CD4-positive, alpha-beta T cell treated with Interleukin-4 for 4 hours (primary cell): Measurements from ENCODE around the gene CACNB4.

Experiments used
- DNase-seq: peaks from one replicate; pipeline ENCODE4 v3.0.0-alpha.2; 2020

Gene CACNB4

DNA sequence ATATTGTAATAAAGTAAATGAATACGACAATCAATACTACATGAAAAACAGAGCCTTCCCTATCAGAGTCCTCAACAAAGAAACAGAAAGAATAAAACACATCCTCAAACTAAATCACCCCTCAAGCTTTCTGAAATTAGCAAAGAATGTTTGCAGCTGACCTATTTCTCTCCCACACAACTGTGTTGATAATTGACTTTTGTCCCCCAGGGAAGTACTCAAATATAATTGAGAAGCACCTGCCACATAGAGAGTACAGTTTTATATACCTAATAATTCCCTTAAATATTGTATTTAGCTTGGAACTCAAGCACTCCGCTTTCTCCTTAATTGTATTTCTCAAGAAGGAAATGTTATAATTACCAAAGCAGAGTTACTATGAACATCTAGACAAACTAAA is 12.6 kb downstream of the CACNB4 start:
- DNase-seq: no peak

DNA sequence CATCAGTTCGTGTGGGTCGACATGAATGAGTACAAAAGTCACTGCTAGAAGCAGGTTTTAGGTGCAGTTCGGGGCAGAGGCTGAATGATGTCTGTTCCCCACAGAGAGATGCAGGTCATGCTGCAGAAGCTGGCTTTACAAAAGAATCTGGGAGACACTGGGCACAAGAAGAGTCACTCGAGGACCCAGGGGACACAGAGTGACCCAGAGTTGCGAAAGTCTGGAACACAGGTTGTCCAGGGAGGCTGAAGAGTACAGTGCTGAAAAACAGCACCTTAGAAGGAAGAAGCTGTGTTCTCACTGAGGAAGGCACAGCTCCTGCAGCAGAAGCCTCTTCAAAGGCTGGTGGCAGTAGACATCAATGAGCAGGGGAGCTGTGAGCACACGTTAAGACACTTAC is 14.8 kb downstream of the CACNB4 start:
- no peak for DNase-seq

DNA sequence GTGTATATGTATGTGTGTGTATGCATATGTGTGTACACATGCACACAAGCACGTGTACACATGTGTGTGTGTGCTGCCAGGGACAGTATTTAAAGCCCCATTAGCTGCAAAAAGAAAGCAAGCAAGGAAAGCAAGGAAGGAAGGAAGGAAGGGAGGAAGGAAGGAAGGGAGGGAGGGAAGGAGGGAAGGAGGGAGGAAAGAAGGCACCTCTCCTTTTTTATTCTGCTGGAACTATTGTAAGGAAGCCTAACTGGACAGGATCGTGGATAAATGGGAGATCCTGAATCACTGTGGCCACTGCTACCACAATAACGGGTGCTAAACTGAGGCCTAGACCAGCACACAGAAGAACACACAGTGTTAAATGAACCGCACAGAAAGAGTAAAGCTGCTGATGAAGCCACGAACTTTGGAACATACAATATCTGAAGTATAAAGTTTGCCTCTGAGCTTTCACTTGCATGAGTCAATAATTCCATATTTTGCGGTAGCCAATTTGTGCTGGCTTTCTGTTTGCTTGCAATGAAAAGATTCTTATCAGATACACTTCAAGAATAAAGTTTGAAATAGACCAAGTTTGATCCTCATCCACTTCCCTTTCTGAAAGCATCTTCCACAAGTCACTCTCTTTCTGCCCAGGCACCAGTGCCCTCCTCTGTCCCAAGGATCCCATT is 15.5 kb downstream of the CACNB4 start:
- DNase-seq: no peak

DNA sequence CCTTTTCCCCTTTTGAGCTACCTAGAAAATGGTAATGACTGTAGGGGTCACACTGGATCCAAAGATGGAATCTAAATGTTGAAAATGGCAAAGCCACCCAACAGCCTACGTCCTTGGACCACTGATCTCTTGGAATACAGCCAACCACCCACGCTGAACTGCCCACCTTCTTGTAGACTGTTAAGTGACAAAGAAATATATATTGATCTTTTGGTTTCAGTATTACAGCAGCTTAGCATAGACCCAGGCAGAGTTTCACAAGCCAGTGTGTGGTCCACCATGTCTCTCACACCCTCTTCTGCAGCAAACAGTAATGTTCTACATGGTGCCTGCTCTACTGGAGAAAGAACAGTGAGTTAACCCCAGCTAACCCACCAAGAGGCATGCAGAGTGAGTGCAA is 20.2 kb downstream of the CACNB4 start:
- no peak for DNase-seq

DNA sequence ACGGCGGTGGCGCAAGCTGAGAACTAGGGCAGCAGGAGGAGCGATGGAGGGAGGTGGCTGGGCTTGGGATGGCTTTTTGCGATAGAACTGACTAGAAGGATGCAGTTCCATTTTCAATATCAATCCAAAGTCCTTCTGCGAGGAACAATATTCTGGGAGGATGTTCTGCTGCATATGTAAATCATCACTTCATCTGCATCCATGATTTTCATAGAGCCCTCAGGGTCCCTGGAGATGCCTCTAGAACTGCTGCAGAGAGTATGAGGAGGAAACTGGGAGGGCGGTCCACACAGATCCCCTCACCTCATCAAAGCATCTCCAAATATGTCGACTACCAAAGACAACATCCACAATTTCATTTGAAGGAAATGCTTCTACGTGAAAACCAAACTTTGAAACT is 20.8 kb downstream of the CACNB4 start:
- no peak for DNase-seq

DNA sequence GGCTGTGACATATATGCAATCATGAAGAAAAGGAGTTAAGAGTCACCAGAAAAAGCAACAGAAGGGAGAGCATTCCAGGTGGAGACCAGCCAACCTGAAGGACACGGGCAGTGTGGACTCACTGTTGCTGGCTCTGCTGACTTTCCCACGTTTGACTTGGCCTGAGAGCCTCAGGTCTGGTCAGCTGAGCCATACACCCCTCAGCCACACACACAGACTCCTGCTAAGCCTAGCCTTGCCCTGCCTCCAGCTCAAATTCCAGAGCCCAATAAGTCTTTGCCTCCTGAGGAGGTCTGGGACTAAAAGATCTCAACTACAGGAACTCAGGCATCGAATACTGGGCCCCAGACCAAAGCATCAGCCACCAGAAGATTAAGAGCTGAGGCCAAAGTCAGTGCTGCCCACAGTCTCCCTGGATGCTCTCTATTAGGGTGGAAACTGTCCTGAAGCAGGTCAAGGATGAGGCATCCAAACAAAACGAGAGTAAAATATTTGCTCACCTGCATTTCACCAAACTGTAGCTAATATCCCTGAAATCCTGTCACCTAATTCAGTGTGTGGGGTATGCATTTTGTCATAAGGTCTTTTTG is 23.3 kb downstream of the CACNB4 start:
- DNase-seq: no peak

DNA sequence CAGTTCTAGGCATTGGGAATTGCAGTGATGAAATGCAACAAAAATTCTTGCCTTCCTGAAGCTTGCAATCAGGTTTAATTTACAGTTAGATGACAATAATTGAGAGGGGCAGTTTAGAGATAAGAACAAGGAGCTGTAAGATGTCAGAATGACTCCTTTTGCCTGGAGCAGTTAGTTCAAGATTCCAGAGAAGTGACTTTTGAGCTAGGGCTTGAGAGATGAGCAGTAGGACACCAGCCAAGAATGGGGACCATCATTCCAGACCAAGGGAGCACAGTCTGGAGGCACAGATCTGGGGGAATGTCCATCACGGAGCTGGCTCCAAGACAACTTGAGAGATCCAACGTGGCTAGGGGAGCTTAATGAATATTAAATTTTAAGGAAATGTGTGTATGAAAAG is 26.8 kb downstream of the CACNB4 start:
- DNase-seq: no peak

DNA sequence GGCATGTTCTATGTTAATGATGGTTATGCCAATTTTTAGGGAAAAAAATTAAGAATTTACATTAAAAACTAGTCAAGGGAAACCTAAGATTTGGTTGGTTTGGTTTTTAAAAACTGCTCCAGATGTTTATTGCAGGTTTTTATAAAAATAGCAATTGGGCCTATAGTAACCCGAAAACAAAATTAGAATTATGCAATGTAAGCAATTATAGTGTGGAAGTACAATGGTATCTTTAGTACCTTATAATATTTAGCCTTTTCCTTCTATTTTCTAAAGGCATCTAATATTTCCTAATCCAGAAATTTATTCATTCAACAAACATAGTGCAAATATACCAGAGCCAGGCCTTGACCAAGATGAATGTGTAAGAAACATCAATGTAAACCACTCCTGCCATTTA is 27.3 kb downstream of the CACNB4 start:
- DNase-seq: no peak

DNA sequence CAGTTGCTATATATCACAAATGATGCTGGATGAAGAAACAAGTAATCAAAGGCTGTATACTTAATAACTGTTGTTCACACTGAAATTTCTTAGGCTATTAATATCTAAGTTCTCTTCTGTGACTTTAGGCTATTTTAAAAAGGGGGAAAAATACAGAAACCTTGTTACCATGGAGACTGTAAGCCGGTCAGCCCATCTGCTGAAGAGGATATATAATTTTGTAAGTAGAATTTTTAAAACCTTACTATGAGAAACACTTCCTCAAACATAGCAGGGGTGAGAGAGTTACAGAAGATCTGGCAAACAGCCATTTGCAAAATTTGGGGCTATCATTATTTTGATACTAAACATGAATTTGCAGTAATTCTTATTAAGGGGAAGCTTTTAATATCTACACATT is 27.8 kb downstream of the CACNB4 start:
- DNase-seq: no peak

DNA sequence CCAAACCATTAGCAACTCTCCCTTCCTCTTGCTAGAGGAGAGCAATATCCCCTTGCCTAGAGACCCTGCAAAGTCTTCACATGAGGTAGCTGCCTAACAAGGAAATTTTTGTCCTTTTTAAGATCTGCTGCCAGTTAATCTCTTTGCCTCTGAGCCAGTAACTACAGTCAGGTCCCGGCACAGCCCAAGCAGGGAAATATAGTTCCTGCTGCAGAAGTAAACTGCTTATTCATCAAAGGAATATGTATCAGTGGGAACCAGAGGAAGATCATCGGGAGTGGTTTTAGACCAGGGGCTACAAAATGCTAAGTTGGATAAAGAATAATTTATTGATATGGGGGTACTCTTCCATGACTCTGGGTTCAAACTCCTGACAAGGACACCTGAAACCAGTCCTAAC is 30.6 kb downstream of the CACNB4 start:
- no peak for DNase-seq

DNA sequence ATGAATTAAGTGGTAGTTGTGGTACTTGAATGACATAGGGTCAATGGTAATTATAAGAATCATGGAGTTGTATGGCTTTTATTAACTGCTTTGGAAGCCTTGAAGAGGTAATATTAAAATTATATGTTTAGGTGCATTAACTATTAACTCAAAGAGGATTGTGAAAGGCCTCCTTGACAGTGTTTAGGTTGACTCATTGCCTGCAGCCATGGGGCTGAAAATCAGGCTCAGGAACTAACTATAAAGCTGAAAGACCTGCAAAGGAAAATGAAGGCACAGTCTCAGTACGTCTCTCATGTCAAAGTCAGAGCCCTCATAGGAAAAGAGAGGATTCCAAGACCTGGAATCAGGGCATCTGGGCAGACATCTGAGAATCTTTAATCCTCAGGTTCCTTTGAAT is 31.0 kb downstream of the CACNB4 start:
- no peak for DNase-seq

DNA sequence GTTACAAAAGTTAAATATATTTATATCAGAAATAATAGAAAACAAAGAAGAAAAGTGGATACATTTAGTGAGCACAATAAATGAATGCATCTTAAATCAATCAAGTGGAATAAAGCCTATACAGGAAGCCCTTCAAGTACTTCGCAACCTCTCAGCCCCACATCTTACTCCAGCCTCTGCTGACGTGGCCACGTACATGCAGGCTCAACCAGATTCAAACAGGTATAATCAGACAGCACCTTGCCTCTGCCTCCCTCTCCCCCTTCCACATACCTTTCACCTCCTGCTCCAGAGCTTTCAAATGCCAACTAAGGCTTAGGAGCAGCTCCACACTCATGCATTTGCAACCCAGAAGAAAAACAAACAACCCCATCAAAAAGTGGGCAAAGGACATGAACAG is 32.9 kb downstream of the CACNB4 start:
- DNase-seq: no peak

DNA sequence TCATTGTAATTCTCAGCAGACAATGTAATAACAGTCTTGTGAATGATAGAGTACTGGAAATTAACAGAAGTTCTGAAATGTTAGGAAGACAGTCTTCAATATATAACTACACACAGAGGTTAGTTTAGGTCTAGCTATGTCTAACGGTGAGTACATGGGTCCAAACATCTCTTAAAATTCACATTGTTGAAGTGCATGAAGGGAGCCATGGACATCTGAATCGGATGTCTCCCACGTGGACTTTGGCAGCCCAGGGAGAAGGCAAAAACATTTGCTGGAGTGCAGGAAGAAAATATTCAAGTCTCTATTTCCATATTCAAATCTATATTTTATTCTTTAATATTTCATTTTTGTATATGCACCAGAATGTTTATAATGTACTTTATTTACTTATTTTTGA is 34.8 kb downstream of the CACNB4 start:
- DNase-seq: no peak

DNA sequence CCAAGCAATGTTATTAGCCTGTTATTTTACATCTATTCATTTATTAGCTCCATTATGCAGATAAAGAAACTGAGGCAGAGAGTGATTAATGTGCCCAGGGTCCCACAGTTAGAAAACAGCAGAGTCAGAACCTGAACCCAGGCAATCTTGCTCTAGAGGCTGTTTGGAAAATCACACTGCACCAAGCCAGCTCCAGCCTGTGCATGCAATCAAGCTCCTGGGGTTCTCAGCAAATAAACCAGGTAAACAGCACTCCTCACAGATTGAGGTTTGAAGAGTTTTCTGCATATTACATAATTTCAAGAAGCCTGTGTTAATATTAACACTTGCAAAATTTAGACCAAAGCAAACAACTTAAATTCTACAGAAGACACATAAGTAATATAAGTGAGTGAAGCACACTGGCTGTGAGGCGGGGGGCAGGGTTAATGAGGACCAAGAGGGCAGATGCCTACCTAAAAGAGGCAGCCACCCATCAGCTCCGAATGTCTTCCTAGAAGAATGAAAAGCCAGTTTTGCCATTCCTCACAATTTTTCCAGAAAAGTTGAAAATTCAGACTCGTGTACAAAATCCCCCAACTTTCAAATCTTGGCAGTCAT is 35.4 kb downstream of the CACNB4 start:
- DNase-seq: no peak

DNA sequence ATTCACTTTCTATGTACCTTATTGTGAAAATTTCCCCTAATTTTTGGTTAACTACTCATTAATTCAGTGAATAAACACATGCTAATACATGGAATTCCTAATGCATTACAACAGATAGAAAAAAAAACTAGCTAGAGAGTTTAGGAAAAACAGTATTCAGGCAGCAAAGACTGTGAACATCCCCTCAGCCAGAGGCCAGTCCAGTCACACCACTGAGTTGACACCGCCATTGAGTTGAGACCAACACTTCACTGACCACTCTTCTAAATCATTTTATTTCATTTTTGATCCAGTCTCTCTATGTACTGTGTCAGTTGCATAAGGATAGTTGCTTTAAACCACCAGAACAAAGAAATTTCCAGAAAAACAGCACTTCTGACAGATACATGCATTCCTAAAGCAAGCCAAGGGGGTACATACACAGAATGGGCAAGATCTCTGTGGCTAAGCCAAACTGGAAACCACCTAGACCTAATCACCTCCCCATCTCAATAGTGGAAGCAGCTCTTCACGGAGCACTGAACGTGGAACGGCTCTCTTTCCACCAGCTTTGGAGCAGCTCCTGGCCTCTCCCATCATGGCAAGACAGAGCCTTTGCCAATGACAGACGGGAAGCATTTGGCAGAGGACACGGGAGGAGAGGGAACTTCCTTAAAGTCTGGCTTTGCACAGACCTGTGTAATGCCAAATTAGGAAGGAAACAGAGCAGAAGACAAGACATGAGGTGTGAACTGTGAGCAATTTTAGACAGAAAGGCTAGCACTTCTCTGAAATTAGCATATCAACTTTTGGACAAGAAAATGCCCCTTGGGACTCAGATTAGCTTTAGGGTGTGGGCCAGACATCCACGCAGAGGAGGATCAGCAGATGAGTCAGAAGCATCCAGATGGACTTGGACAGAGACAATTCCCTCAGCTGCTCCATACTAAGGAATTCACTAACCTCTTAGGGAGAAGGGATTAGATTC is 36.4 kb downstream of the CACNB4 start:
- no peak for DNase-seq

DNA sequence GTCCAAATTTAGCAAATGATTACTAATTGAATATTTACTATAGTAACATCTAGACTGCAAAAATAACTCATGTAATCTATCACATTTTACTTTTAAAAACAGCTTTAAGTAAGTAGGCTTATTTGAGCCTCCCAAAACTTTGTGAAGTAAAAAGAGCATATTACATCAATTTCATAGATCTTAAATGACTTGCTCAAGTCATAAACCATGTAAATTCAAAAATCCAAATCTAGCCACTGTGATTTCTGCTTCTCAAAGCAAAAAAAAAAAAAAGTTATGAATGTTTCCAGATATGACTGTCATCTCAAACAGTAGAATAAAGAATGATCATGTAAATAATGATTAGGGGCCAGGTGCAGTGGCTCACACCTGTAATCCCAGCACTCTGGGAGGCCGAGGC is 37.5 kb downstream of the CACNB4 start:
- no peak for DNase-seq

DNA sequence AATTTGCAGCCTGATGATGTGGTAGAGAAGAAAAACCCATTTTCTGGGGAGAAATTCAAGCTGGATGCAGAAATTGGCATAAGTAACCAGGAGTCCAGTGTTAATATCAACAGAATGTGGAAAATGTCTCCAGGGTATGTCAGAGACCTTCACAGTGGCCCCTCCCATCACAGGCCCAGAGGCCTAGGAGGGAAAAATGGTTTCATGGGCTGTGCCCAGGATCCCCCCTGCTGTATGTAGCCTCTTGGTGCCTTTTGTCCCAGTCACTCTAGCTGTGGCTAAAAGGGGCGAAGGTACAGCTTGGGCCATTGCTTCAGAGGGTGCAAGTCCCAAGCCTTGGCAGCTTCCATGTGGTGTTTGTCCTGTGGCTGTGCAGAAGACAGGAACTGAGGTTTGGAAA is 40.2 kb downstream of the CACNB4 start:
- DNase-seq: no peak

DNA sequence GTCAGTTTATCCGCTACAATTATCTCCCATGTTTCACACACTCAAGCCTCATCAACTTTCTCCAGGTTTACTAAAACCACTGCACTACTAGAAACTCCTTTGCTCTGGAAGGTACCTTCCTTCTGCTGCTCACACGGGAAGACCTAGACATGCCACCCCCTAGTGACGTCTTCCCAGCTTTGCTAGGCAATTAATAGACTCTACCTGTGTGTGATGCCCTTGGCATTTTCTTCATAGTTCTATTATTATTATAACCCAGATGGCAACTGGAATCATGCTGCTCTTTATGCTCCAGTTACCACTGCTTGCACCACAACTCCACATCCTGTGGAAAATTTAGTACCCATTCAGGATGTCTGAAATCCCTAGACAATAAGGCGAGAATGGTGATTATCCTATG is 42.4 kb downstream of the CACNB4 start:
- no peak for DNase-seq

DNA sequence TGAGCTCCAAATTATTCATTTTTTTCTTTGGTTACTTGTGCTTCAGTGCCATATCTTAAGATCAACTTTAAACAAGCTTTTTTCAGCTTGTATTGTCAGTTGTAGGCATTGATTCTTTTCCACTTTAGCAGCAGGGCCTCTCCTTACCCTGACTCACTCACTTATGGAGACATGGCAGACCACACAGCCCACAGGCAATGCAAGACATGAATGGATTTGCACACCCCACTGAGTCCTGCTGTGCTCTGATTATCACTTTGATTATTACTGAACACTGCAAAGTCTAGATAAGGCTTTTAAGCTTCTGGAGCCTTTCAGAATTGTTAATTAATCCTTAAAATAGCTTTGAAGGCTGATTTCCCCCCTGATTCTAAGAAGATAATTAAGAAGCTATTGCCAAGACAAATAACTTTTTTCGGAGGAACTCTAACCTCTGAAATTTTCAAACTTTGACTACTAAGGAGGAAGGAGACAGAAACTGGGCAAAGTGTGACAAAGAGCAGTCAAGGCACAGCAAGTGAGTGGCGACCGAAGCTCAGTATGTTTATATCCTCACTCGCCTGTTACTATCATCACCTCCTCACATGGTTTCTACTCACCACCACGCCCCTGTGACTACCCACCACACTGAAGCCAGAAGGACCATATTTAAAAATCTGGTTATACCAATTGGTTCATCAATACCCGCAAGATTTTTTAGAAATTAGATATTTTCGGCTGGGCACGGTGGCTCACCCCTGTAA is 43.3 kb downstream of the CACNB4 start:
- no peak for DNase-seq

DNA sequence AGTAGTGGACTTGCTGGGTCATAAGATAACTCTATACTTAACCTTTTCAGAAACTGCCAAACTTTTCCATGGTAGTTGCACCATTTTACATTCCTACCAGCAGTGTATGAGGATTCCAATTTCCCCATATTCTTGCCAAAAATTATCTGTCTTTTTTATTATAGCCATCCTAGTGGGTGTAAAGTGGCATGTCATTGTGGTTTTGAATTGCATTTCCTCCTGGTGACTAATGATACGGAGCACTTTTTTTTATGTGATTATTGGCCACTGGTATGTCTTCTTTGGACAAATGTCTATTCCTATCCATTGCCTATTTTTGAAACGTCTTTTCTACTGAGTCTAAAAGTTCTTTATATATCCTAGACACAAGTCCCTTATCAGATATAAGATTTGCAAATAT is 44.3 kb downstream of the CACNB4 start:
- no peak for DNase-seq

DNA sequence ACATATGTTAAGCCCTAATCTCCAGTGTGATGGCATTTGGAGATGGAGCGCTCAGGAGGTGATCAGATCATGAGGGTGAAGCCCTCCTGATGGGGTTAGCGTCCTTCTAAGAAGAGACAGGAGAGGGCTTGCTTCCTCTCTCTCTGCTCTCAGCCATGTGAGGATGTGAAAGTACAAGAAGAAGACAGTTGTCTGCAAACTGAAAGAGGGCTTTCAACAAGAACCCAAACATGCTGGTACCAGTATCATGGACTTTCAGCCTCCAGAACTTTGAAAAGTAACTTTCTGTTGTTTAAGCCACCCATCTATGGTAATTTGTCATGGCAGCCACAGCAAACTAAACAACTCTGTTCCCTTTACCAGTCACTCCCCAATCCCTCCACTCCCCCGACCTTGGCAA is 47.4 kb downstream of the CACNB4 start:
- no peak for DNase-seq

DNA sequence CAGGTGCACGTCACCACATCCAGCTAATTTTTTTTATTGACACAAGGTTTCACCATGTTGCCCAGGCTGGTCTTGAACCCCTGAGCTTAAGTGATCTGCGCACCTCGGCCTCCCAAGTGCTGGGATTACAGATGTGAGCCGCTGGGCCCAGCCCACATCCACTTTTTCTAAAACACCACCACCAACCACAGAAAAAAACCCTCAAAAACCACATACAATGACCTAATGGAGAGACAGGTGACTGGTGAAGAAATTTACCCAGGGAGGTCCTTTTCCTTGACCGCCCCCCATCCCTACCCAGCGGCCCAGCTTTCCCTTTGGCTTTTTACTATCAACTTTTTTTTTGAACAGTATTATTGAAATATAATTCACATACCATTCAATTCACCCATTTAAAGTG is 47.9 kb downstream of the CACNB4 start:
- no peak for DNase-seq

DNA sequence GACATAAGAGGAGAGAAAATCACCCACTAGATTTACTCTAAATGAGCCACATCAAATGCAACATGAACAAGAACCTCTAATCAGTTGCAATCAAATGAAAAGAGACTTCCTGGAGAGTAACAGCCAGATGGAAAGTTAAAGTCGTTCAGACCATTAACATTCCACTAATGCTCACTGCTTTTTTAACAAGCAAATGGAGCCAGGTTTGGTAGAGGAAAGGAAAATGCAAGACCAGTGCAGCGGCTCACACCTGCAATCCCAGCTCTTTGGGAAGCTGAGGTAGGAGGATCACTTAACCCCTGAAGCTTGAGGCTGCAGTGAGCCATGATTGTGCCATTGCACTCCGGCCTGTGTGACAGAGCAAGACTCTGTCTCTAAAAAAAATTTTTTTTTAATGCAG is 48.5 kb downstream of the CACNB4 start:
- no peak for DNase-seq
